Heart right ventricle (tissue), 16 donors: Measurements from ENCODE around the gene SOX18. TPM values are rescaled to one million over a fixed set of nuclear protein-coding genes. Genes with fewer than 3 reads are reported as not detected.
"Not testable (repeated sequence)": the region's sequence is repeated elsewhere in the genome, so short reads cannot be mapped to it uniquely, and the experiment has no call there.

ENCODE experiments used
- ATAC-seq, 8 donors: fragments of 200-7000 bp; cut with Tn5 transposase; one replicate each; pipeline ENCODE4 v1.9.1; 2020; ENCODE audit warnings: mild to moderate bottlenecking in 8 of 8, moderate library complexity in 8 of 8, moderate number of reproducible peaks in 1 of 8
- DNase-seq, 2 donors: peaks; one replicate each; pipeline ENCODE4 v3.0.0-alpha.2; 2020
- H3K27ac ChIP-seq, 10 donors: fragments of 200-600 bp; sonication (generic) in 2 of 10; one replicate each; pipeline versions ENCODE4 v1.5.0 to v1.8.0; 2020 to 2022; ENCODE audit warnings: mild to moderate bottlenecking in 3 of 10
- H3K27me3 ChIP-seq, 7 donors: fragments of 200-600 bp; one replicate each; pipeline ENCODE4 v1.8.0; 2021 to 2022; ENCODE audit warnings: mild to moderate bottlenecking in 2 of 7
- H3K36me3 ChIP-seq, 9 donors: fragments of 200-600 bp; sonication (generic) in 1 of 9; one replicate each; pipeline versions ENCODE4 v1.5.0 to v1.8.0; 2020 to 2022; ENCODE audit warnings: mild to moderate bottlenecking in 2 of 9
- H3K4me1 ChIP-seq, 9 donors: fragments of 200-600 bp; sonication (generic) in 1 of 9; one replicate each; pipeline versions ENCODE4 v1.5.0 to v1.8.0; 2020 to 2022; ENCODE audit warnings: mild to moderate bottlenecking in 4 of 9
- H3K4me3 ChIP-seq, 10 donors: fragments of 200-600 bp; sonication (generic) in 2 of 10; one replicate each; pipeline versions ENCODE4 v1.5.0 to v1.8.0; 2020 to 2022; ENCODE audit warnings: mild to moderate bottlenecking in 7 of 10, moderate library complexity in 2 of 10
- H3K9me3 ChIP-seq, 11 donors: fragments of 200-600 bp in 10 of 11; sonication (generic) in 2 of 11; one replicate each; pipeline versions ENCODE4 v1.5.0 to v1.8.0; 2013 to 2022; ENCODE audit warnings: mild to moderate bottlenecking in 2 of 11, control low read depth in 1 of 11, moderate library complexity in 1 of 11
- WGBS, 2 donors: extraction: QIAGEN DNeasy Blood & Tissue Kit; methylation state at CpG; one replicate each; pipeline ENCODE4 v1.1.7; 2013; ENCODE audit warnings: inconsistent platforms in 1 of 2; 5-methylcytosine and 5-hydroxymethylcytosine counted together
- intact Hi-C, 10 donors: fragments of 100-400 bp; cut with DNase I; formaldehyde crosslinking; loops; one replicate each; pipeline versions ENCODE4 v1.11.1 to v1.14.2; 2022
- polyA plus RNA-seq, 2 donors: library from polyadenylated mRNA; stranded (reverse); fragments of 200-250 nt; gene quantifications; one replicate each; pipeline ENCODE4 v1.2.3, GENCODE V29; 2013
- total RNA-seq, 10 donors: library from RNA; stranded (reverse); fragmentation: NEBNext Ultra II Directional in 3 of 10; extraction: Animal tissue kit (Norgen Biotek cat#: 25700) in 3 of 10; gene quantifications; one replicate each; pipeline versions ENCODE4 v1.2.1 to v1.2.4, GENCODE V29; 2021 to 2023
- TF ChIP-seq, protein P1 (sequence below), 9 donors: fragments of 200-600 bp; sonication (generic) in 2 of 9; IDR thresholded peaks; one replicate each; pipeline versions ENCODE4 v1.5.0 to v1.8.0; 2021 to 2022; ENCODE audit warnings: antibody characterized with exemption in 9 of 9, mild to moderate bottlenecking in 5 of 9, moderate library complexity in 1 of 9
- donor health status: Arrhythmogenic right ventricular cardiomyopathy.
- donor health status: ischemic (EF 13 %, LVEDD 7.1; RV severe dilation, severe dysfunction).
- donor health status: healthy with polysubstance abuse.
- donor health status: DM: no; HTN: yes; CAD: no.
- donor health status: DM: no; HTN: no; CAD: no.
- donor health status: ischemic (EF 25% LVEDD 6.9; RV normal size, moderate dysfunction).
- donor health status: ischemic (EF 25% LVEDD 5.7; RV mildly dilated, moderate dysfunction).
- donor health status: healthy.
- donor health status: DM: yes; HTN: yes; CAD: no.
- donor health status: Ischemic cardiomyopathy.
- donor health status: ischemic (EF 35%, LVEDD 5.7; RV mildly dilated, moderate dysfunction).
- donor health status: nonischemic (EF 11% LVEDD 7.7; RV severe dilation, severe dysfunction).
- donor health status: DM: yes; HTN: yes; CAD: no.
- donor health status: PGD.
- donor health status: ischemic (EF 29% LVEDD 5.4; RV normal size, mild dysfunction).
- donor health status: nonischemic (EF 23%, LVEDD 6.1; RV moderate dilation, normal function).

The SOX18 gene
- total and polyA plus RNA-seq, 12 donors: 23.5 to 129 (median 51.9) TPM

DNA sequence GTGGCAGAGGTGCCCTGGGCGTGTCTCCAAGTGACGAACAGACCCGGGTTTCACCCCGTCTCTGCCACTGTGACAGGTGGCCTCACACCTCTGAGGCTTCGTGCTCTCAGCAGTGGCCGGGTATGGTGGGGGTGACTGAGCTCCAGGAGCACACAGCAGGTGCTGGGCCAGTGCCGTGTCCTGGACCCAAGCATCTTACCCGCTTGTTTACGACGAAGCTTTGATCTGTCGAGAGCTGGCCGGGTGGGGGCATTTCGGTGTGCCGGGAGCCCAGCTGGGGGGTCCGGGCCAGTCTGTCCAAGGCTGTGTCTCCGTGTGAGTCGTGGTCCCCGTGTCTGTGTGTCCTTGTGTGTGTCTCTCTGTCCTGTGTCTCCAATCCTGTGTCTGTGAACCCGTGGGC, 41.9 kb upstream of the SOX18 start:
- DNase-seq (no peak), ATAC-seq (no peak)
- no peaks in the 10 kb centered on the region for H3K4me1 ChIP-seq
- peaks cover 0 to 3% (median 0%) of the 10 kb centered on the region in 11 donors for H3K9me3 ChIP-seq
- H3K27me3 ChIP-seq: peaks cover 0 to 26% (median 11%) of the 10 kb centered on the region in 7 donors
- TF ChIP-seq, protein P1, sequence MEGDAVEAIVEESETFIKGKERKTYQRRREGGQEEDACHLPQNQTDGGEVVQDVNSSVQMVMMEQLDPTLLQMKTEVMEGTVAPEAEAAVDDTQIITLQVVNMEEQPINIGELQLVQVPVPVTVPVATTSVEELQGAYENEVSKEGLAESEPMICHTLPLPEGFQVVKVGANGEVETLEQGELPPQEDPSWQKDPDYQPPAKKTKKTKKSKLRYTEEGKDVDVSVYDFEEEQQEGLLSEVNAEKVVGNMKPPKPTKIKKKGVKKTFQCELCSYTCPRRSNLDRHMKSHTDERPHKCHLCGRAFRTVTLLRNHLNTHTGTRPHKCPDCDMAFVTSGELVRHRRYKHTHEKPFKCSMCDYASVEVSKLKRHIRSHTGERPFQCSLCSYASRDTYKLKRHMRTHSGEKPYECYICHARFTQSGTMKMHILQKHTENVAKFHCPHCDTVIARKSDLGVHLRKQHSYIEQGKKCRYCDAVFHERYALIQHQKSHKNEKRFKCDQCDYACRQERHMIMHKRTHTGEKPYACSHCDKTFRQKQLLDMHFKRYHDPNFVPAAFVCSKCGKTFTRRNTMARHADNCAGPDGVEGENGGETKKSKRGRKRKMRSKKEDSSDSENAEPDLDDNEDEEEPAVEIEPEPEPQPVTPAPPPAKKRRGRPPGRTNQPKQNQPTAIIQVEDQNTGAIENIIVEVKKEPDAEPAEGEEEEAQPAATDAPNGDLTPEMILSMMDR (IDR thresholded peaks at IDR 0.05): no peak
- no peaks in the 10 kb centered on the region for H3K36me3 ChIP-seq
- intact Hi-C loops: no loop called here
- 72 to 74% methylated on average over 19 of the region's 19 CpGs for WGBS, 2 donors
- no peak overlapping the region for H3K4me3 ChIP-seq
- no peak overlapping the region for H3K27ac ChIP-seq

DNA sequence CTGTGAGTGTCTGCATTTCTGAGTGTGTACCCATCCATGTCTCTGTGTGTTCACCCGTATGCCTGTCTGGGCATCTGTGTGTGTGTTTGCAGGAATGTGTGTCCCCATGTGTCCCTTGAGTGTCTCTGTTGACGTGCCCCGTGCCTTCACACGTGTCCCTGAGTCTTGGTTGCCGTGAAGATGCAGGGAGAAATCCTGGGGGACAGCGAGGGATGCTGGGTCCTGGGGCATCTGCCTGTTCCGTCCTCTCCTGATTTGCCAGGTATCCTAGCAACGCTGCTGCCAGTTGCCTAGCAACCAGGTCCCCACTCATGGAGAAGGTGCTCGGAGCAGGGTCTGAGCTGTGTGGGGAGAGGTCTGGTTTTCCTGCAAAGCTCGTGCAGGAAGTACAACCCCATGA, 40.7 kb upstream of the SOX18 start:
- no peak overlapping the region for H3K27ac ChIP-seq
- TF ChIP-seq, protein P1 (IDR thresholded peaks at IDR 0.05): no peak
- WGBS, 2 donors: 55 to 58% methylated on average over 10 of the region's 10 CpGs
- no peak for DNase-seq
- peaks cover 0 to 27% (median 16%) of the 10 kb centered on the region in 7 donors for H3K27me3 ChIP-seq
- no peak overlapping the region for H3K4me3 ChIP-seq
- peaks cover 0 to 3% (median 0%) of the 10 kb centered on the region in 11 donors for H3K9me3 ChIP-seq
- no peaks in the 10 kb centered on the region for H3K4me1 ChIP-seq
- peak in 1 of 8 donors; percentile 14 for ATAC-seq
- H3K36me3 ChIP-seq: no peaks in the 10 kb centered on the region
- intact Hi-C loops: no loop called here

DNA sequence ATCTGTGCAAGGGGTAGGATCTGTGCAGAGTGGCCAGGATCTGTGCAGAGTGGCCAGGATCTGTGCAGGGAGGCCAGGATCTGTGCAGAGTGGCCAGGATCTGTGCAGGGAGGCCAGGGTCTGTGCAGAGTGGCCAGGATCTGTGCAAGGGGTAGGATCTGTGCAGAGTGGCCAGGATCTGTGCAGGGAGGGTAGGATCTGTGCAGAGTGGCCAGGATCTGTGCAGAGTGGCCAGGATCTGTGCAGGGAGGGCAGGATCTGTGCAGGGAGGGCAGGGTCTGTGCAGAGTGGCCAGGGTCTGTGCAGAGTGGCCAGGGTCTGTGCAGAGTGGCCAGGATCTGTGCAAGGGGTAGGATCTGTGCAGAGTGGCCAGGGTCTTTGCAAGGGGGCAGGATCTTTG, 39.1 kb upstream of the SOX18 start:
- Histone ChIP-seq H3K27me3 (peaks cover 0 to 42% (median 30%) of the 10 kb centered on the region in 7 donors), H3K4me1 (peaks cover 0 to 13% (median 8%) of the 10 kb centered on the region in 9 donors)
- H3K27ac ChIP-seq, H3K9me3 ChIP-seq, H3K4me3 ChIP-seq, H3K36me3 ChIP-seq, intact Hi-C loops, ATAC-seq, DNase-seq: not testable (repeated sequence)

DNA sequence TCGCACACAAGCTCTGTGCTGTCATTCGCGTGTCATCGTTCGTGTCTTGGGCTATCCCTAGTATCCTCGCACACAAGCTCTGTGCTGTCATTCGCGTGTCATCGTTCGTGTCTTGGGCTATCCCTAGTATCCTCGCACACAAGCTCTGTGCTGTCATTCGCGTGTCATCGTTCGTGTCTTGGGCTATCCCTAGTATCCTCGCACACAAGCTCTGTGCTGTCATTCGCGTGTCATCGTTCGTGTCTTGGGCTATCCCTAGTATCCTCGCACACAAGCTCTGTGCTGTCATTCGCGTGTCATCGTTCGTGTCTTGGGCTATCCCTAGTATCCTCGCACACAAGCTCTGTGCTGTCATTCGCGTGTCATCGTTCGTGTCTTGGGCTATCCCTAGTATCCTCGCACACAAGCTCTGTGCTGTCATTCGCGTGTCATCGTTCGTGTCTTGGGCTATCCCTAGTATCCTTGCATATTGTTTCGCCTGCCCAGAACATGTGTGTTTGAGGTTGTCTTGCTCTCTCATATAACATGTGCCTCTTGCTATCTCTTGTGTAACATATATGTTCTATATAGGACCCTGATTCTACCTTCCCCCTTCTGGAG, 37.9 kb upstream of the SOX18 start:
- peaks cover 6 to 23% (median 16%) of the 10 kb centered on the region in 9 donors for H3K4me1 ChIP-seq
- intact Hi-C loops, H3K27ac ChIP-seq, H3K4me3 ChIP-seq, DNase-seq, ATAC-seq, H3K36me3 ChIP-seq, H3K9me3 ChIP-seq: not testable (repeated sequence)
- peaks cover 0 to 42% (median 30%) of the 10 kb centered on the region in 7 donors for H3K27me3 ChIP-seq
- 92 to 97% methylated on average over 6 of the region's 36 CpGs for WGBS, 2 donors

DNA sequence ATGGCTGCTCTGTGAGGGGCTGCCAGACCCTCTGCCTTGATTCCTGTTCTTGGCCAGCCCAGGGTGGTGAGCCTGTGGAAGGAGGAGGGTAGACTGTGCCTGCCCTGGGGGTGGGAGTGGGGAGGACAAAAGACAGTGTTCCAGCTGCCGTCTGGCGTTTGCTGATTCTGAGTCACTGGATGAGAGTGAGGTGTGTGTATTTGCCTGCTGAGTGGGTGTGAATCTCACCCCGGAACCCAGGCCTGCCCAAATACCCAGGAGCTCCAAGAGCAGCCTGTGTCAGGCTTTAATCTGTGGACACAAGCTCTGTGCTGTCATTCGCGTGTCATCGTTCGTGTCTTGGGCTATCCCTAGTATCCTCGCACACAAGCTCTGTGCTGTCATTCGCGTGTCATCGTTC, 37.4 kb upstream of the SOX18 start:
- DNase-seq (no peak), ATAC-seq (no peak)
- 92% methylated on average over 8 of the region's 11 CpGs for WGBS, 2 donors
- Histone ChIP-seq H3K4me3 (no peak overlapping the region), H3K36me3 (no peaks in the 10 kb centered on the region), H3K27me3 (peaks cover 0 to 42% (median 30%) of the 10 kb centered on the region in 7 donors), H3K27ac (no peak overlapping the region), H3K9me3 (peaks cover 0 to 3% (median 0%) of the 10 kb centered on the region in 11 donors), H3K4me1 (peaks cover 6 to 28% (median 21%) of the 10 kb centered on the region in 9 donors)
- intact Hi-C loops: no loop called here
- TF ChIP-seq, protein P1 (IDR thresholded peaks at IDR 0.05): no peak
